ENCODE results near the gene ITGAE. TPM values are rescaled to one million over a fixed set of nuclear protein-coding genes. Genes with fewer than 3 reads are reported as not detected.

Gene ITGAE
- total and polyA plus RNA-seq, 7 donors: 25.2 to 51.8 (median 42.9) TPM

GRCh38 chr17:3754458-3755334 is 46.3 kb downstream of the ITGAE start:
- H3K36me3 ChIP-seq: no peaks in the 10 kb centered on the region
- WGBS, 2 donors: 6 to 12% methylated on average over 56 of the region's 56 CpGs
- peaks cover 10 to 25% (median 12%) of the 10 kb centered on the region in 3 donors for H3K27me3 ChIP-seq
- H3K4me1 ChIP-seq: peaks cover 0 to 11% (median 0%) of the 10 kb centered on the region in 4 donors
- no peak overlapping the region for H3K27ac ChIP-seq
- peaks cover 0 to 2% (median 0%) of the 10 kb centered on the region in 4 donors for H3K9me3 ChIP-seq
- intact Hi-C loops (cut with DNase I): no loop called here
- TF ChIP-seq POLR2AphosphoS5 (IDR thresholded peaks at IDR 0.05) (no peak), POLR2A (IDR thresholded peaks at IDR 0.05) (no peak), EP300 (IDR thresholded peaks at IDR 0.05) (no peak)
- TF ChIP-seq, protein P1, sequence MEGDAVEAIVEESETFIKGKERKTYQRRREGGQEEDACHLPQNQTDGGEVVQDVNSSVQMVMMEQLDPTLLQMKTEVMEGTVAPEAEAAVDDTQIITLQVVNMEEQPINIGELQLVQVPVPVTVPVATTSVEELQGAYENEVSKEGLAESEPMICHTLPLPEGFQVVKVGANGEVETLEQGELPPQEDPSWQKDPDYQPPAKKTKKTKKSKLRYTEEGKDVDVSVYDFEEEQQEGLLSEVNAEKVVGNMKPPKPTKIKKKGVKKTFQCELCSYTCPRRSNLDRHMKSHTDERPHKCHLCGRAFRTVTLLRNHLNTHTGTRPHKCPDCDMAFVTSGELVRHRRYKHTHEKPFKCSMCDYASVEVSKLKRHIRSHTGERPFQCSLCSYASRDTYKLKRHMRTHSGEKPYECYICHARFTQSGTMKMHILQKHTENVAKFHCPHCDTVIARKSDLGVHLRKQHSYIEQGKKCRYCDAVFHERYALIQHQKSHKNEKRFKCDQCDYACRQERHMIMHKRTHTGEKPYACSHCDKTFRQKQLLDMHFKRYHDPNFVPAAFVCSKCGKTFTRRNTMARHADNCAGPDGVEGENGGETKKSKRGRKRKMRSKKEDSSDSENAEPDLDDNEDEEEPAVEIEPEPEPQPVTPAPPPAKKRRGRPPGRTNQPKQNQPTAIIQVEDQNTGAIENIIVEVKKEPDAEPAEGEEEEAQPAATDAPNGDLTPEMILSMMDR (IDR thresholded peaks at IDR 0.05): no peak
- no peak overlapping the region for H3K4me3 ChIP-seq
- no peak for DNase-seq

DNA sequence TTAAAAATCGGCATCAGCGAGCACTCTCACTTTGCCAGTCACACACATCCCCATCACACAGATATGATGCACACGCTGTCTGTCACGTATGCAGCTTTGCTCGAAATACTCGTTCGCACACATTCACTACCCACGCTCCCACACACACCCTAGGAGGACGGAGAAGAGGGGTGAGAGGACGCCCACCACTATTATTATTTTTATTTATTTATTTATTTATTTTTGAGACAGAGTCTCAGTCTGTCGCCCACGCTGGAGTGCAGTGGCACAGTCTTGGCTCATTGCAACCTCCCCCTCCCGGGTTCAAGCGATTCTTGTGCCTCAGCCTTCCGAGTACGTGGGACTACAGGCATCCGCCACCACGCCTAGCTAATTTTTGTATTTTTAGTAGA is 46.9 kb downstream of the ITGAE start:
- WGBS, 2 donors: 81 to 90% methylated on average over 18 of the region's 18 CpGs
- intact Hi-C loops (cut with DNase I): no loop called here
- Histone ChIP-seq H3K4me1 (peaks cover 0 to 11% (median 0%) of the 10 kb centered on the region in 4 donors), H3K27me3 (peaks cover 10 to 25% (median 12%) of the 10 kb centered on the region in 3 donors), H3K9me3 (no peaks in the 10 kb centered on the region), H3K27ac (no peak overlapping the region), H3K36me3 (no peaks in the 10 kb centered on the region), H3K4me3 (no peak overlapping the region)
- TF ChIP-seq, protein P1 (IDR thresholded peaks at IDR 0.05): no peak
- TF ChIP-seq POLR2A (IDR thresholded peaks at IDR 0.05) (no peak), EP300 (IDR thresholded peaks at IDR 0.05) (no peak), POLR2AphosphoS5 (IDR thresholded peaks at IDR 0.05) (no peak)
- DNase-seq: no peak

GRCh38 chr17:3753624-3754023 is 47.4 kb downstream of the ITGAE start:
- H3K27me3 ChIP-seq: peaks cover 10 to 25% (median 12%) of the 10 kb centered on the region in 3 donors
- intact Hi-C loops (cut with DNase I): no loop called here
- TF ChIP-seq, protein P1 (IDR thresholded peaks at IDR 0.05): no peak
- no peak for TF ChIP-seq POLR2AphosphoS5 (IDR thresholded peaks at IDR 0.05)
- no peak for TF ChIP-seq EP300 (IDR thresholded peaks at IDR 0.05)
- no peak for TF ChIP-seq POLR2A (IDR thresholded peaks at IDR 0.05)
- H3K9me3 ChIP-seq: no peaks in the 10 kb centered on the region
- no peak overlapping the region for H3K27ac ChIP-seq
- H3K4me3 ChIP-seq: no peak overlapping the region
- no peak for DNase-seq
- H3K36me3 ChIP-seq: no peaks in the 10 kb centered on the region
- peaks cover 0 to 11% (median 0%) of the 10 kb centered on the region in 4 donors for H3K4me1 ChIP-seq
- 76 to 77% methylated on average over 12 of the region's 12 CpGs for WGBS, 2 donors

DNA sequence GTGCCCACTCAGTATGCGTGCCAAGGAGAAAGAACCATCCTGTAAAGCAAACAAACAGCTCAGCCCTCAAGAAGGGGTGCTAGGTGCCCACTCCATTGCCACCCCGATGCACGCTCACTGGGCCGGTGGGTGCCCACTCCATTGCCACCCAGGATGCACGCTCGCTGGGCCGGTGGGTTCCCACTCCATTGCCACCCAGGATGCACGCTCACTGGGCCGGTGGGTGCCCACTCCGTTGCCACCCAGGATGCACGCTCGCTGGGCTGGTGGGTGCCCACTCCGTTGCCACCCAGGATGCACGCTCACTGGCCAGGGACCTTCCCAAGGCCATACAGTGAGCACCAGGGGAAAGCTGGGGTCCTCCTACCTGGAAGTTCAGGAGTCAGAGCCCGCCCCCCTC is 49.2 kb downstream of the ITGAE start:
- Histone ChIP-seq H3K27me3 (peaks cover 10 to 25% (median 12%) of the 10 kb centered on the region in 3 donors), H3K9me3 (no peaks in the 10 kb centered on the region), H3K4me3 (no peak overlapping the region), H3K27ac (no peak overlapping the region), H3K36me3 (no peaks in the 10 kb centered on the region), H3K4me1 (peaks cover 0 to 11% (median 0%) of the 10 kb centered on the region in 4 donors)
- intact Hi-C loops (cut with DNase I): no loop called here
- TF ChIP-seq, protein P1 (IDR thresholded peaks at IDR 0.05): no peak
- no peak for TF ChIP-seq POLR2AphosphoS5 (IDR thresholded peaks at IDR 0.05)
- no peak for TF ChIP-seq EP300 (IDR thresholded peaks at IDR 0.05)
- no peak for TF ChIP-seq POLR2A (IDR thresholded peaks at IDR 0.05)
- DNase-seq: no peak
- WGBS, 2 donors: 95 to 96% methylated on average over 15 of the region's 15 CpGs

All from sigmoid colon (tissue), 7 donors.